GM23338 (cell line): Measurements from ENCODE around the gene ALCAM. TPM values are rescaled to one million over a fixed set of nuclear protein-coding genes. Genes with fewer than 3 reads are reported as not detected.

Source experiments
- ATAC-seq: fragments of 200-7000 bp; cut with Tn5 transposase; 3 replicates; pipeline ENCODE4 v1.9.1; 2020
- DNase-seq: peaks from one replicate; pipeline ENCODE4 v3.0.0-alpha.2; 2015; ENCODE audit warnings: low spot score
- H2AFZ ChIP-seq: fragments of 200-600 bp; sonication (generic); 2 replicates; pipeline ENCODE4 v1.8.0; 2016; ENCODE audit warnings: antibody characterized with exemption, mild to moderate bottlenecking, moderate library complexity
- H3F3A ChIP-seq: fragments of 200-600 bp; sonication (generic); replicated peaks from 2 replicates; pipeline ENCODE4 v1.8.0; 2017; ENCODE audit warnings: antibody characterized with exemption, mixed run types, low read depth
- H3K27ac ChIP-seq: fragments of 200-600 bp; sonication (generic); 2 replicates; pipeline ENCODE4 v1.6.1; 2016; ENCODE audit warnings: low read depth
- H3K27me3 ChIP-seq: fragments of 200-600 bp; sonication (generic); 2 replicates; pipeline ENCODE4 v1.8.0; 2016; ENCODE audit warnings: mild to moderate bottlenecking, mixed run types, moderate library complexity; ENCODE audit not compliant: insufficient read depth
- H3K36me3 ChIP-seq: fragments of 200-600 bp; sonication (generic); 2 replicates; pipeline ENCODE4 v1.8.0; 2016; ENCODE audit warnings: mild to moderate bottlenecking; ENCODE audit not compliant: insufficient read depth
- H3K4me1 ChIP-seq: fragments of 200-600 bp; sonication (generic); 2 replicates; pipeline ENCODE4 v1.8.0; 2016; ENCODE audit warnings: mild to moderate bottlenecking, moderate library complexity; ENCODE audit not compliant: insufficient read depth
- H3K4me2 ChIP-seq: fragments of 200-600 bp; sonication (generic); 2 replicates; pipeline ENCODE4 v1.7.1; 2017; ENCODE audit warnings: mixed run types
- H3K4me3 ChIP-seq: fragments of 200-600 bp; sonication (generic); 2 replicates; pipeline ENCODE4 v1.6.1; 2016; ENCODE audit warnings: mixed run types
- H3K79me2 ChIP-seq: fragments of 200-600 bp; sonication (generic); replicated peaks from 2 replicates; pipeline ENCODE4 v1.8.0; 2017; ENCODE audit warnings: mild to moderate bottlenecking; ENCODE audit not compliant: insufficient read depth
- H3K9me2 ChIP-seq: fragments of 200-600 bp; sonication (generic); 2 replicates; pipeline ENCODE4 v1.8.0; 2017; ENCODE audit not compliant: insufficient read depth
- H4K20me1 ChIP-seq: fragments of 200-600 bp; sonication (generic); replicated peaks from 2 replicates; pipeline ENCODE4 v1.8.0; 2017; ENCODE audit warnings: mild to moderate bottlenecking; ENCODE audit not compliant: insufficient read depth
- H3K27ac Mint-ChIP-seq: 2 replicates; pipeline ENCODE4 v1.8.0; 2020; ENCODE audit warnings: inconsistent platforms, mild to moderate bottlenecking, moderate library complexity, mixed read lengths
- H3K27me3 Mint-ChIP-seq: 3 replicates; pipeline ENCODE4 v1.8.0; 2022; ENCODE audit warnings: low read depth, mild to moderate bottlenecking, moderate library complexity, mixed read lengths, inconsistent platforms; ENCODE audit not compliant: insufficient read depth, poor library complexity
- H3K36me3 Mint-ChIP-seq: 3 replicates; pipeline ENCODE4 v1.8.0; 2021; ENCODE audit warnings: low read depth, mild to moderate bottlenecking, inconsistent platforms, moderate library complexity, mixed read lengths
- H3K4me1 Mint-ChIP-seq: 3 replicates; pipeline ENCODE4 v1.8.0; 2020; ENCODE audit warnings: mild to moderate bottlenecking, inconsistent platforms, mixed read lengths
- H3K4me3 Mint-ChIP-seq: 3 replicates; pipeline ENCODE4 v1.8.0; 2021; ENCODE audit warnings: moderate library complexity, mild to moderate bottlenecking, inconsistent platforms, mixed read lengths
- H3K9me3 Mint-ChIP-seq: 3 replicates; pipeline ENCODE4 v1.8.0; 2020; ENCODE audit warnings: moderate library complexity, mild to moderate bottlenecking, inconsistent platforms, mixed read lengths
- CREB1 ChIP-seq: fragments of 250-450 bp; sonication (Bioruptor Pico); IDR thresholded peaks from 2 replicates; pipeline ENCODE4 v1.5.0; 2020; ENCODE audit warnings: low read depth, mild to moderate bottlenecking, moderate library complexity
- EZH2 ChIP-seq: fragments of 200-600 bp; sonication (generic); IDR thresholded peaks from one replicate; pipeline ENCODE4 v1.8.0; 2017; ENCODE audit warnings: antibody characterized with exemption, mild to moderate bottlenecking, low read depth; ENCODE audit not compliant: unreplicated experiment
- EZH2phosphoT487 ChIP-seq: fragments of 200-600 bp; sonication (generic); IDR thresholded peaks from one replicate; pipeline ENCODE4 v1.8.1; 2018; ENCODE audit warnings: antibody characterized with exemption; ENCODE audit not compliant: unreplicated experiment
- JUNB ChIP-seq: IDR thresholded peaks from one replicate; pipeline ENCODE4 v1.6.1; 2016; ENCODE audit warnings: antibody characterized with exemption; ENCODE audit not compliant: unreplicated experiment
- NANOG ChIP-seq: IDR thresholded peaks from 2 replicates; pipeline ENCODE4 v1.6.1; 2016; ENCODE audit warnings: antibody characterized with exemption, borderline replicate concordance
- POLR2AphosphoS5 ChIP-seq: IDR thresholded peaks from 2 replicates; pipeline ENCODE4 v1.6.1; 2016; ENCODE audit warnings: antibody characterized with exemption, low read depth
- STAT1 ChIP-seq: IDR thresholded peaks from one replicate; pipeline ENCODE4 v1.6.1; 2016; ENCODE audit warnings: antibody characterized with exemption; ENCODE audit not compliant: unreplicated experiment
- ZNF114 ChIP-seq: fragments of 250-450 bp; sonication (Bioruptor Pico); IDR thresholded peaks from 2 replicates; pipeline ENCODE4 v1.5.0; 2020; ENCODE audit warnings: mild to moderate bottlenecking, moderate library complexity
- ZNF331 ChIP-seq: fragments of 250-450 bp; sonication (Bioruptor Pico); IDR thresholded peaks from 2 replicates; pipeline ENCODE4 v1.5.0; 2020; ENCODE audit warnings: low read depth, mild to moderate bottlenecking, moderate library complexity
- polyA plus RNA-seq: library from polyadenylated mRNA; unstranded; fragments of >200 nt; fragmentation: Nextera tagmentation; extraction: Ambion mirVana; gene quantifications from 2 replicates; pipeline ENCODE4 v1.2.1, GENCODE V29; 2016
- total RNA-seq: library from RNA; depleted of rRNA; stranded (reverse); fragments of >200 nt; shearing (Covaris generic); gene quantifications from 2 replicates; pipeline ENCODE4 v1.2.3, GENCODE V29; 2014
- TF ChIP-seq, protein P1 (sequence below): IDR thresholded peaks from 2 replicates; pipeline ENCODE4 v1.6.1; 2016; ENCODE audit warnings: antibody characterized with exemption
- TF ChIP-seq, protein P2 (sequence below), 2 experiments: fragments of 200-600 bp in 1 of 2; sonication (generic) in 1 of 2; conservative IDR thresholded peaks; 2 replicates each; pipeline versions ENCODE4 v1.5.1 to v1.6.1; 2016 to 2017; ENCODE audit warnings: antibody characterized with exemption in 2 of 2, low read depth in 2 of 2, mild to moderate bottlenecking in 2 of 2, moderate library complexity in 1 of 2
- TF ChIP-seq, protein P3 (sequence below): IDR thresholded peaks from one replicate; pipeline ENCODE4 v1.6.1; 2018; ENCODE audit warnings: antibody characterized with exemption; ENCODE audit not compliant: unreplicated experiment
- TF ChIP-seq, protein P4 (sequence below): fragments of 250-450 bp; sonication (Bioruptor Pico); IDR thresholded peaks from 2 replicates; pipeline ENCODE4 v1.5.0; 2020; ENCODE audit warnings: mild to moderate bottlenecking, moderate library complexity

ALCAM gene
- total and polyA plus RNA-seq, 2 experiments from 2014 or later = 11.3 to 36.0 TPM

DNA sequence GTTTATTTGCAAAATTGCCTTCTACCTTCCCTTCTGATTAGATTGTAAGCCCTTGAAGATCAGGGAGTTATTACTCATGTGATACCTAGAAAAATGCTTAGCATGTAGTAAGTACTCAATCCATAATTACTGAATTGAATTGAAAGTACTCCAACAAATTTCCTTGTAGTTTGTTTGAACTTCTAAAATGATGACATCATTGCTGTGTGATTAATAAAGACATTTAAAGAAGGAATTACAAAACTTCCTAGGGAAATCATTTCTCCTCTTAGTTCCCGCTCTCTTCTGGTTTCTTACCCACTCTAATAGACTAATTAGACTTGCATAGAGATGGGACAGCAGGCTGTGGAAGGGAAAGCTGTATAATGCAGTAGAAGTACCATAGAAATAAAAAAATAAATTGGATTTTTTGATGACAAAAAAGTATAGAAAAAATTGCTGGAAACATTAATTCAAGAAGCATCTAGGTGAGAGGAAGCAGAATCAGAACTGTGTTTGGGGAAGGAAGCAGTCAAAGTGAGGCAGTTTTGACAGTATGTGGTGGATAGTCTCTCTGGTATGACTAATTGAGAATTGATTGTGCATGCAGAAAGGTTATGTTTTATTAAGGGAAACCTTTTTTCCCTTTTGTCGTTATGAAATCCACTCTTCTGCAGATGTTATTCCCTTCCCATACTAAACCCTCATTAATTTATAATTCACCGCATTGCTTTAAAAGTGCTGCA lies 93.0 kb downstream of the ALCAM start:
- Histone ChIP-seq H3K79me2 (no peaks in the 10 kb centered on the region; the same call in 1 of the 2 replicates), H3F3A (no peaks in the 10 kb centered on the region), H4K20me1 (0 out of 2 replicates have a peak, but pooled peaks cover 3% of the 10 kb centered on the region), H3K9me2 (no peaks in the 10 kb centered on the region), H2AFZ (no peak overlapping the region), H3K27me3 (no peaks in the 10 kb centered on the region), H3K36me3 (no peaks in the 10 kb centered on the region), H3K4me3 (no peak overlapping the region), H3K27ac (no peak overlapping the region), H3K4me2 (no peak overlapping the region; the same call in 1 of the 2 replicates), H3K4me1 (peaks cover 6% of the 10 kb centered on the region; the same call in 1 of the 2 replicates)
- Mint-ChIP-seq H3K27ac (no peak overlapping the region), H3K36me3 (no peaks in the 10 kb centered on the region), H3K27me3 (peaks cover 2% of the 10 kb centered on the region), H3K4me1 (peaks cover 9% of the 10 kb centered on the region), H3K9me3 (no peaks in the 10 kb centered on the region), H3K4me3 (no peak overlapping the region)
- DNase-seq (no peak), ATAC-seq (no peak)
- TF ChIP-seq STAT1 (no peak), POLR2AphosphoS5 (no peak), ZNF114 (no peak), JUNB (no peak), CREB1 (CRISPR knock-in tag) (no peak), NANOG (no peak), ZNF331 (CRISPR knock-in tag) (no peak), EZH2 (no peak), EZH2phosphoT487 (no peak)
- TF ChIP-seq, protein P1, sequence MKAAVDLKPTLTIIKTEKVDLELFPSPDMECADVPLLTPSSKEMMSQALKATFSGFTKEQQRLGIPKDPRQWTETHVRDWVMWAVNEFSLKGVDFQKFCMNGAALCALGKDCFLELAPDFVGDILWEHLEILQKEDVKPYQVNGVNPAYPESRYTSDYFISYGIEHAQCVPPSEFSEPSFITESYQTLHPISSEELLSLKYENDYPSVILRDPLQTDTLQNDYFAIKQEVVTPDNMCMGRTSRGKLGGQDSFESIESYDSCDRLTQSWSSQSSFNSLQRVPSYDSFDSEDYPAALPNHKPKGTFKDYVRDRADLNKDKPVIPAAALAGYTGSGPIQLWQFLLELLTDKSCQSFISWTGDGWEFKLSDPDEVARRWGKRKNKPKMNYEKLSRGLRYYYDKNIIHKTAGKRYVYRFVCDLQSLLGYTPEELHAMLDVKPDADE = no peak
- TF ChIP-seq, protein P2, sequence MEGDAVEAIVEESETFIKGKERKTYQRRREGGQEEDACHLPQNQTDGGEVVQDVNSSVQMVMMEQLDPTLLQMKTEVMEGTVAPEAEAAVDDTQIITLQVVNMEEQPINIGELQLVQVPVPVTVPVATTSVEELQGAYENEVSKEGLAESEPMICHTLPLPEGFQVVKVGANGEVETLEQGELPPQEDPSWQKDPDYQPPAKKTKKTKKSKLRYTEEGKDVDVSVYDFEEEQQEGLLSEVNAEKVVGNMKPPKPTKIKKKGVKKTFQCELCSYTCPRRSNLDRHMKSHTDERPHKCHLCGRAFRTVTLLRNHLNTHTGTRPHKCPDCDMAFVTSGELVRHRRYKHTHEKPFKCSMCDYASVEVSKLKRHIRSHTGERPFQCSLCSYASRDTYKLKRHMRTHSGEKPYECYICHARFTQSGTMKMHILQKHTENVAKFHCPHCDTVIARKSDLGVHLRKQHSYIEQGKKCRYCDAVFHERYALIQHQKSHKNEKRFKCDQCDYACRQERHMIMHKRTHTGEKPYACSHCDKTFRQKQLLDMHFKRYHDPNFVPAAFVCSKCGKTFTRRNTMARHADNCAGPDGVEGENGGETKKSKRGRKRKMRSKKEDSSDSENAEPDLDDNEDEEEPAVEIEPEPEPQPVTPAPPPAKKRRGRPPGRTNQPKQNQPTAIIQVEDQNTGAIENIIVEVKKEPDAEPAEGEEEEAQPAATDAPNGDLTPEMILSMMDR (conservative IDR thresholded peaks at IDR 0.05; ENCODE audit: low read depth in 2 of 2) = no peak
- TF ChIP-seq, protein P3, sequence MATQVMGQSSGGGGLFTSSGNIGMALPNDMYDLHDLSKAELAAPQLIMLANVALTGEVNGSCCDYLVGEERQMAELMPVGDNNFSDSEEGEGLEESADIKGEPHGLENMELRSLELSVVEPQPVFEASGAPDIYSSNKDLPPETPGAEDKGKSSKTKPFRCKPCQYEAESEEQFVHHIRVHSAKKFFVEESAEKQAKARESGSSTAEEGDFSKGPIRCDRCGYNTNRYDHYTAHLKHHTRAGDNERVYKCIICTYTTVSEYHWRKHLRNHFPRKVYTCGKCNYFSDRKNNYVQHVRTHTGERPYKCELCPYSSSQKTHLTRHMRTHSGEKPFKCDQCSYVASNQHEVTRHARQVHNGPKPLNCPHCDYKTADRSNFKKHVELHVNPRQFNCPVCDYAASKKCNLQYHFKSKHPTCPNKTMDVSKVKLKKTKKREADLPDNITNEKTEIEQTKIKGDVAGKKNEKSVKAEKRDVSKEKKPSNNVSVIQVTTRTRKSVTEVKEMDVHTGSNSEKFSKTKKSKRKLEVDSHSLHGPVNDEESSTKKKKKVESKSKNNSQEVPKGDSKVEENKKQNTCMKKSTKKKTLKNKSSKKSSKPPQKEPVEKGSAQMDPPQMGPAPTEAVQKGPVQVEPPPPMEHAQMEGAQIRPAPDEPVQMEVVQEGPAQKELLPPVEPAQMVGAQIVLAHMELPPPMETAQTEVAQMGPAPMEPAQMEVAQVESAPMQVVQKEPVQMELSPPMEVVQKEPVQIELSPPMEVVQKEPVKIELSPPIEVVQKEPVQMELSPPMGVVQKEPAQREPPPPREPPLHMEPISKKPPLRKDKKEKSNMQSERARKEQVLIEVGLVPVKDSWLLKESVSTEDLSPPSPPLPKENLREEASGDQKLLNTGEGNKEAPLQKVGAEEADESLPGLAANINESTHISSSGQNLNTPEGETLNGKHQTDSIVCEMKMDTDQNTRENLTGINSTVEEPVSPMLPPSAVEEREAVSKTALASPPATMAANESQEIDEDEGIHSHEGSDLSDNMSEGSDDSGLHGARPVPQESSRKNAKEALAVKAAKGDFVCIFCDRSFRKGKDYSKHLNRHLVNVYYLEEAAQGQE = no peak
- TF ChIP-seq, protein P4, sequence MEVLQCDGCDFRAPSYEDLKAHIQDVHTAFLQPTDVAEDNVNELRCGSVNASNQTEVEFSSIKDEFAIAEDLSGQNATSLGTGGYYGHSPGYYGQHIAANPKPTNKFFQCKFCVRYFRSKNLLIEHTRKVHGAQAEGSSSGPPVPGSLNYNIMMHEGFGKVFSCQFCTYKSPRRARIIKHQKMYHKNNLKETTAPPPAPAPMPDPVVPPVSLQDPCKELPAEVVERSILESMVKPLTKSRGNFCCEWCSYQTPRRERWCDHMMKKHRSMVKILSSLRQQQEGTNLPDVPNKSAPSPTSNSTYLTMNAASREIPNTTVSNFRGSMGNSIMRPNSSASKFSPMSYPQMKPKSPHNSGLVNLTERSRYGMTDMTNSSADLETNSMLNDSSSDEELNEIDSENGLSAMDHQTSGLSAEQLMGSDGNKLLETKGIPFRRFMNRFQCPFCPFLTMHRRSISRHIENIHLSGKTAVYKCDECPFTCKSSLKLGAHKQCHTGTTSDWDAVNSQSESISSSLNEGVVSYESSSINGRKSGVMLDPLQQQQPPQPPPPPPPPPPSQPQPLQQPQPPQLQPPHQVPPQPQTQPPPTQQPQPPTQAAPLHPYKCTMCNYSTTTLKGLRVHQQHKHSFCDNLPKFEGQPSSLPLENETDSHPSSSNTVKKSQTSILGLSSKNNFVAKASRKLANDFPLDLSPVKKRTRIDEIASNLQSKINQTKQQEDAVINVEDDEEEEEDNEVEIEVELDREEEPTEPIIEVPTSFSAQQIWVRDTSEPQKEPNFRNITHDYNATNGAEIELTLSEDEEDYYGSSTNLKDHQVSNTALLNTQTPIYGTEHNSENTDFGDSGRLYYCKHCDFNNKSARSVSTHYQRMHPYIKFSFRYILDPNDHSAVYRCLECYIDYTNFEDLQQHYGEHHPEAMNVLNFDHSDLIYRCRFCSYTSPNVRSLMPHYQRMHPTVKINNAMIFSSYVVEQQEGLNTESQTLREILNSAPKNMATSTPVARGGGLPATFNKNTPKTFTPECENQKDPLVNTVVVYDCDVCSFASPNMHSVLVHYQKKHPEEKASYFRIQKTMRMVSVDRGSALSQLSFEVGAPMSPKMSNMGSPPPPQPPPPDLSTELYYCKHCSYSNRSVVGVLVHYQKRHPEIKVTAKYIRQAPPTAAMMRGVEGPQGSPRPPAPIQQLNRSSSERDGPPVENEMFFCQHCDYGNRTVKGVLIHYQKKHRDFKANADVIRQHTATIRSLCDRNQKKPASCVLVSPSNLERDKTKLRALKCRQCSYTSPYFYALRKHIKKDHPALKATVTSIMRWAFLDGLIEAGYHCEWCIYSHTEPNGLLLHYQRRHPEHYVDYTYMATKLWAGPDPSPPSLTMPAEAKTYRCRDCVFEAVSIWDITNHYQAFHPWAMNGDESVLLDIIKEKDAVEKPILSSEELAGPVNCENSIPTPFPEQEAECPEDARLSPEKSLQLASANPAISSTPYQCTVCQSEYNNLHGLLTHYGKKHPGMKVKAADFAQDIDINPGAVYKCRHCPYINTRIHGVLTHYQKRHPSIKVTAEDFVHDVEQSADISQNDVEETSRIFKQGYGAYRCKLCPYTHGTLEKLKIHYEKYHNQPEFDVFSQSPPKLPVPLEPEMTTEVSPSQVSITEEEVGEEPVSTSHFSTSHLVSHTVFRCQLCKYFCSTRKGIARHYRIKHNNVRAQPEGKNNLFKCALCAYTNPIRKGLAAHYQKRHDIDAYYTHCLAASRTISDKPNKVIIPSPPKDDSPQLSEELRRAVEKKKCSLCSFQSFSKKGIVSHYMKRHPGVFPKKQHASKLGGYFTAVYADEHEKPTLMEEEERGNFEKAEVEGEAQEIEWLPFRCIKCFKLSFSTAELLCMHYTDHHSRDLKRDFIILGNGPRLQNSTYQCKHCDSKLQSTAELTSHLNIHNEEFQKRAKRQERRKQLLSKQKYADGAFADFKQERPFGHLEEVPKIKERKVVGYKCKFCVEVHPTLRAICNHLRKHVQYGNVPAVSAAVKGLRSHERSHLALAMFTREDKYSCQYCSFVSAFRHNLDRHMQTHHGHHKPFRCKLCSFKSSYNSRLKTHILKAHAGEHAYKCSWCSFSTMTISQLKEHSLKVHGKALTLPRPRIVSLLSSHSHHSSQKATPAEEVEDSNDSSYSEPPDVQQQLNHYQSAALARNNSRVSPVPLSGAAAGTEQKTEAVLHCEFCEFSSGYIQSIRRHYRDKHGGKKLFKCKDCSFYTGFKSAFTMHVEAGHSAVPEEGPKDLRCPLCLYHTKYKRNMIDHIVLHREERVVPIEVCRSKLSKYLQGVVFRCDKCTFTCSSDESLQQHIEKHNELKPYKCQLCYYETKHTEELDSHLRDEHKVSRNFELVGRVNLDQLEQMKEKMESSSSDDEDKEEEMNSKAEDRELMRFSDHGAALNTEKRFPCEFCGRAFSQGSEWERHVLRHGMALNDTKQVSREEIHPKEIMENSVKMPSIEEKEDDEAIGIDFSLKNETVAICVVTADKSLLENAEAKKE (CRISPR knock-in tag) = no peak
